Stimulated activated memory B cell treated with anti-CD40 and anti-IgM and Interleukin-4, amounts not matched to agents 10 μg/mL and 1 μg/mL and 100 μg/mL, for 72 hours (primary cell): ENCODE data around the gene SLC16A3.

Experiments used
- ATAC-seq: fragments of 150-1000 bp; cut with Tn5 transposase; 2 replicates; pipeline ENCODE4 v1.10.0; 2021
- H3K27ac Mint-ChIP-seq: one replicate; pipeline ENCODE4 v1.8.0; 2022; ENCODE audit warnings: mild to moderate bottlenecking, mixed read lengths
- H3K27me3 Mint-ChIP-seq: one replicate; pipeline ENCODE4 v1.8.0; 2022; ENCODE audit warnings: mixed read lengths
- H3K36me3 Mint-ChIP-seq: one replicate; pipeline ENCODE4 v1.8.0; 2022; ENCODE audit warnings: mixed read lengths
- H3K4me1 Mint-ChIP-seq: one replicate; pipeline ENCODE4 v1.8.0; 2022; ENCODE audit warnings: mixed read lengths
- H3K4me3 Mint-ChIP-seq: one replicate; pipeline ENCODE4 v1.8.0; 2022; ENCODE audit warnings: mild to moderate bottlenecking, moderate library complexity, mixed read lengths
- H3K9me3 Mint-ChIP-seq: one replicate; pipeline ENCODE4 v1.8.0; 2022; ENCODE audit warnings: mixed read lengths

The SLC16A3 gene

GRCh38 chr17:82283208-82283749 is 54.4 kb downstream of the SLC16A3 start:
- H3K4me3 Mint-ChIP-seq = no peak overlapping the region
- H3K9me3 Mint-ChIP-seq = no peaks in the 10 kb centered on the region
- H3K36me3 Mint-ChIP-seq = no peaks in the 10 kb centered on the region
- H3K4me1 Mint-ChIP-seq = peaks cover 31% of the 10 kb centered on the region
- H3K27me3 Mint-ChIP-seq = peaks cover 10% of the 10 kb centered on the region
- ATAC-seq = peak; percentile 43
- no peak overlapping the region for H3K27ac Mint-ChIP-seq

DNA sequence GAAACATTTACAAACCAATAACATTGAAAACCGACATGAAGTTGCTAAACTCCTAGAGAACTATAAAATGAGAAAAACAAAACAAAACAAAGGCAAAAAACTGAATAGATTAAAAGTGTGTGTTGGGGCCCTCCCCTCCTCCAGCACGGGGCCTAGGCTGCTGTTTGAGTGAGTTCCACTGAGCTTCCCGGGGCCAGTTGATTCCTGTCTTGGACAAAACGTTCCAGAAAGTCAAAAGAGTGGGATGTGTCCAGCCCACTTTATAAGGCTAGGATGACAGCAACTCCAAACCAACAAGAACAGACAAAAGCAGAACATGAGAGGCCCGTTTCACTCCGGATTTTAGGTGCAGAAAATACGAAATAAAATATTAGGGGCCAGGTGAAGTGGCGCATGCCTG is 56.3 kb downstream of the SLC16A3 start:
- H3K4me3 Mint-ChIP-seq = no peak overlapping the region
- H3K27ac Mint-ChIP-seq = no peak overlapping the region
- ATAC-seq = no peak
- no peaks in the 10 kb centered on the region for H3K36me3 Mint-ChIP-seq
- H3K4me1 Mint-ChIP-seq = peaks cover 24% of the 10 kb centered on the region
- H3K9me3 Mint-ChIP-seq = no peaks in the 10 kb centered on the region
- H3K27me3 Mint-ChIP-seq = no peaks in the 10 kb centered on the region

DNA sequence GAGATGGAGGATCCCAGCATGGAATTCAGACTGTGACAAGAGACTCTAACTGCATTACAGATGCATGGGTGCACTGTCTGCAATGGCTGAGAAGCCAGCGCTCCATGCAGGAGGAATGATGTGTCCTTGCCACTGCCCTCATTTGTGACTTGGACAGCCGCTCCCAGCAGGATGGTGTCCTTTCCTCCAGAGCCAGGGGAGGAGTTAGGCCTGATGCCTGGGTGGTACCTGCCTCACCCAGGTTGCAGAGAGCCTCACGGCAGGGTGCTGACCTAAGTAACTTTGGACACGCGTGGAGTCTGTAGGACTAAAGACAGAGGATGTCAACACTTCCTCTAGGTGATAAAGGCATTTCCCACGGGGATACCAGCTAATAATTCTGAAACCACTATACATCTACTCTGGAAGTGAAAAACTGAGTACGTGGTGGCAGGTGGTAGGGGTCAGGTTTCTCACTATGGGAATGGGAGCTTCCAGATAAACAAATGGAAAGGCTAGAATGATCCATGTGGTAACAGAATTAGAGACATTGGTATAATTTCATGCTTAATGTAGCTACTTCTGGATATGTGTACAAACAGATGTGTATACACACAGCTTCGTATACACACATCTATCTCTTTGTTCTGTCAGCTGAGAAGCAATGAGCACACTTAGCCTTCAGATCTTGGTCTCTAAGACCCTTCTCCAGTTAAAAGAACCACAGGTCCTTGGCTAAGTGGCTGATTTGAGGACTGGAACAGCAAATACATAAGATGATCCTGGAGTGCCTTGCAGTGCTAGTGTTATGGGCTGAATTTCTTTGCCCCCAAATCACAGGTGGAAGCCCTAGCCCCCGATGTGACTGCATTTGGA is 58.4 kb downstream of the SLC16A3 start:
- Mint-ChIP-seq H3K27ac (no peak overlapping the region), H3K27me3 (no peaks in the 10 kb centered on the region), H3K9me3 (no peaks in the 10 kb centered on the region), H3K36me3 (no peaks in the 10 kb centered on the region), H3K4me1 (peaks cover 32% of the 10 kb centered on the region), H3K4me3 (no peak overlapping the region)
- peak; percentile 67 for ATAC-seq

GRCh38 chr17:82287868-82288801 is 59.3 kb downstream of the SLC16A3 start:
- ATAC-seq = no peak
- no peaks in the 10 kb centered on the region for H3K27me3 Mint-ChIP-seq
- no peaks in the 10 kb centered on the region for H3K36me3 Mint-ChIP-seq
- peaks cover 37% of the 10 kb centered on the region for H3K4me1 Mint-ChIP-seq
- no peaks in the 10 kb centered on the region for H3K9me3 Mint-ChIP-seq
- H3K27ac Mint-ChIP-seq = no peak overlapping the region
- H3K4me3 Mint-ChIP-seq = no peak overlapping the region
